Lower leg skin (tissue), 4 donors: ENCODE measurements around the gene PTGS1. TPM values are rescaled to one million over a fixed set of nuclear protein-coding genes. Genes with fewer than 3 reads are reported as not detected.

Source experiments
- DNase-seq, 2 donors: peaks; one replicate each; pipeline ENCODE4 v3.0.0-alpha.2; 2019; ENCODE audit warnings: low spot score in 2 of 2
- H3K4me3 ChIP-seq: fragments of 200-600 bp; sonication (generic); 2 replicates; pipeline ENCODE4 v1.5.1; 2017; ENCODE audit warnings: mild to moderate bottlenecking, low read depth; ENCODE audit not compliant: poor library complexity, severe bottlenecking
- POLR2A ChIP-seq, 2 donors: fragments of 450-650 bp; IDR thresholded peaks; one replicate each; pipeline ENCODE4 v1.6.1; 2016 to 2017; ENCODE audit warnings: antibody characterized with exemption in 2 of 2, mild to moderate bottlenecking in 1 of 2, moderate library complexity in 1 of 2
- WGBS, 2 donors: methylation state at CpG; one replicate each; pipeline ENCODE4 v1.1.5; 2018; 5-methylcytosine and 5-hydroxymethylcytosine counted together
- intact Hi-C: fragments of 100-400 bp; cut with DNase I; formaldehyde crosslinking; loops from one replicate; pipeline ENCODE4 v1.15.0; 2023; ENCODE audit warnings: low total_unique reads
- total RNA-seq, 4 donors: library from RNA; depleted of rRNA; stranded (reverse); fragments of >200 nt; gene quantifications; one replicate each; pipeline ENCODE4 v1.1.0, GENCODE V29; 2016
- TF ChIP-seq, protein P1 (sequence below), 3 donors: fragments of 450-650 bp; IDR thresholded peaks; one replicate each; pipeline ENCODE4 v1.5.1; 2016; ENCODE audit warnings: antibody characterized with exemption in 3 of 3, mild to moderate bottlenecking in 3 of 3, moderate library complexity in 2 of 3

Gene PTGS1
- total RNA-seq, 4 donors from 2014 or later, result 62.9 to 110 (median 84.8) TPM

- no peak for TF ChIP-seq POLR2A (IDR thresholded peaks at IDR 0.05)
- TF ChIP-seq, protein P1, sequence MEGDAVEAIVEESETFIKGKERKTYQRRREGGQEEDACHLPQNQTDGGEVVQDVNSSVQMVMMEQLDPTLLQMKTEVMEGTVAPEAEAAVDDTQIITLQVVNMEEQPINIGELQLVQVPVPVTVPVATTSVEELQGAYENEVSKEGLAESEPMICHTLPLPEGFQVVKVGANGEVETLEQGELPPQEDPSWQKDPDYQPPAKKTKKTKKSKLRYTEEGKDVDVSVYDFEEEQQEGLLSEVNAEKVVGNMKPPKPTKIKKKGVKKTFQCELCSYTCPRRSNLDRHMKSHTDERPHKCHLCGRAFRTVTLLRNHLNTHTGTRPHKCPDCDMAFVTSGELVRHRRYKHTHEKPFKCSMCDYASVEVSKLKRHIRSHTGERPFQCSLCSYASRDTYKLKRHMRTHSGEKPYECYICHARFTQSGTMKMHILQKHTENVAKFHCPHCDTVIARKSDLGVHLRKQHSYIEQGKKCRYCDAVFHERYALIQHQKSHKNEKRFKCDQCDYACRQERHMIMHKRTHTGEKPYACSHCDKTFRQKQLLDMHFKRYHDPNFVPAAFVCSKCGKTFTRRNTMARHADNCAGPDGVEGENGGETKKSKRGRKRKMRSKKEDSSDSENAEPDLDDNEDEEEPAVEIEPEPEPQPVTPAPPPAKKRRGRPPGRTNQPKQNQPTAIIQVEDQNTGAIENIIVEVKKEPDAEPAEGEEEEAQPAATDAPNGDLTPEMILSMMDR (IDR thresholded peaks at IDR 0.05), result no peak
- intact Hi-C loops, result no loop called here
Observed at GRCh38 chr9:122386311-122386872, 15.6 kb downstream of the PTGS1 start.

GRCh38 chr9:122387536-122387935, 16.7 kb downstream of the PTGS1 start:
- H3K4me3 ChIP-seq, result no peak overlapping the region
- TF ChIP-seq, protein P1 (IDR thresholded peaks at IDR 0.05), result no peak
- no peak for TF ChIP-seq POLR2A (IDR thresholded peaks at IDR 0.05)
- WGBS, 2 donors, result 78 to 80% methylated on average over 3 of the region's 3 CpGs
- intact Hi-C loops, result no loop called here
- no peak for DNase-seq

More at GRCh38 chr9:122386311-122386872, 15.6 kb downstream of the PTGS1 start:
- H3K4me3 ChIP-seq, result no peak overlapping the region
- peak in 1 of 2 donors; percentile 57 for DNase-seq
- WGBS, 2 donors, result 81 to 90% methylated on average over 8 of the region's 8 CpGs

DNA sequence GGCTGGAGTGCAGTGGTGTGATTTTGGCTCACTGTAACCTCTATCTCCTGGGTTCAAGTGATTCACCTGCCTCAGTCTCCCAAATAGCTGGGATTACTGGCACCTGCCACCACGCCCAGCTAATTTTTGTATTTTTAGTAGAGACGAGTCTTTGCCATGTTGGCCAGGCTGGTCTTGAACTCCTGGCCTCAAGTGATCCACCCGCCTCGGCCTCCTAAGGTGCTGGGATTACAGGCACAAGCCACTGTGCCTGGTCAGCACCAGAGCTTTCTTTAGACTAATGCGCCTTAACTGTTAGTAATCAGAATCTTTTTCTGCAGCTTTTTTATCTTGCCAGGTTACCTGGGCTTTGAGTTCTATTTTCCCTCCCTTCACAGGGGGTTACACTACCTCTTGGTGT, 18.4 kb downstream of the PTGS1 start:
- TF ChIP-seq, protein P1 (IDR thresholded peaks at IDR 0.05), result no peak
- 75 to 84% methylated on average over 5 of the region's 5 CpGs for WGBS, 2 donors
- H3K4me3 ChIP-seq, result no peak overlapping the region
- intact Hi-C loops, result no loop called here
- peak in 1 of 2 donors; percentile 28 for DNase-seq

GRCh38 chr9:122389799-122390481, 19.1 kb downstream of the PTGS1 start:
- 39% methylated on average over 9 to 11 of the region's 11 CpGs for WGBS, 2 donors
- H3K4me3 ChIP-seq, result no peak overlapping the region
- no peak for TF ChIP-seq POLR2A (IDR thresholded peaks at IDR 0.05)
- TF ChIP-seq, protein P1 (IDR thresholded peaks at IDR 0.05), result no peak
- intact Hi-C loops, result no loop called here
- peak; percentile 31 to 70 for DNase-seq

GRCh38 chr9:122392284-122392683, 21.5 kb downstream of the PTGS1 start:
- DNase-seq, result no peak
- WGBS, 2 donors, result 96% methylated on average over 9 of the region's 9 CpGs
- no peak overlapping the region for H3K4me3 ChIP-seq
- TF ChIP-seq, protein P1 (IDR thresholded peaks at IDR 0.05), result no peak
- TF ChIP-seq POLR2A (IDR thresholded peaks at IDR 0.05), result no peak
- intact Hi-C loops, result no loop called here
